ENCODE results near the gene ETV1.

GRCh38 chr7:13988731-13989125 is 738 bp downstream of the ETV1 start:
- no peak for TF ChIP-seq POLR2A (IDR thresholded peaks at IDR 0.05)
- TF ChIP-seq CTCF (IDR thresholded peaks at IDR 0.05) = no peak

Data from right lobe of liver (tissue), 4 donors.